ENCODE measurements around the gene NEUROD4.

NEUROD4 gene

GRCh38 chr12:55061024-55061423, 41.2 kb downstream of the NEUROD4 start:
- no peak for DNase-seq

DNA sequence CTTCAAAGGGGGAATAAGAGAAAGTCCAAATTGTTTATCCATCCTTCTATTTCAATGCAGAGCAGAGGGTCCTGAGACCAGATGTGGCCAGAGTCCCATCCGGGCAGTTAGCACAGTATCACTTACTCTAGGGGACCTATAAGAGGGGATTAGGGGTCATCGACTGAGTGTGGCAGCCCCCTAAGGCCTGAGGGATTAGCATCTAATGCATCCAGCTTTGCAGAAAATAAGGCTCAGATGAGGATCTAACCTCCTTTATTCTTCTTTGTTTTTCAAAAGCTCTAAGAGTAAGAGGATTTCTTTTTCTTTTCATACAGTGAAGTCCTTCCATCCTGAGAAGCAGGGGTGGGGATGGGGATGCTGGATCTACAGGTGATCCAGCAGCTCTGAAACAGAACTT, 43.5 kb downstream of the NEUROD4 start:
- no peak for DNase-seq

GRCh38 chr12:55065535-55065934, 45.8 kb downstream of the NEUROD4 start:
- DNase-seq, result no peak

GRCh38 chr12:55067701-55068100, 47.9 kb downstream of the NEUROD4 start:
- no peak for DNase-seq

DNA sequence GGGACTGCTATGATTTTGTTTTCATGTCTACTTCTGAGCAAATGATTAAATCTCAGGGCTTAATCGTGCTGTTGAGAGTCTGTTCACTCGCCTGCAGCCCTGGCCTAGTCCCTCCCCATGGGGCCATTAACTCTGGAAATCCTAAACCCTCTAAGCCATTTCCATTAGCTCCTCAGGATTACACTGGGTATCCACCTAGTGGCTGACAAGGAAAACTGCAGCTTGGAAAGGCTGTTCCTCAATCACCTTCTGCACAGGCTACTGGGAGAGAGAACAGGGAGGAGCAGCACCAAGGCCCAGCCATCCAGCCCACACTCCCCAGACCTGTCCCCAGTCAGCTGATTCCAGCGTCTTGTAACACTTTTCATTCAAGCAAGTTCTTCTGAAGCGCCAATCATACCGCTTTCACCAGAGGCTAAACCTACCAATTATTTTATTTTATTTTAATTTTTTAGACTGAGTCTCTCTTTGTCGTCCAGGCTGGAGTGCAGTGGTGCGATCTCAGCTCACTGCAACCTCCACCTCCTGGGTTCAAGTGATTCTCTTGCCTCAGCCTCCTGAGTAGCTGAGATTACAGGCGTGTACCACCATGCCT, 48.7 kb downstream of the NEUROD4 start:
- DNase-seq, result no peak

DNA sequence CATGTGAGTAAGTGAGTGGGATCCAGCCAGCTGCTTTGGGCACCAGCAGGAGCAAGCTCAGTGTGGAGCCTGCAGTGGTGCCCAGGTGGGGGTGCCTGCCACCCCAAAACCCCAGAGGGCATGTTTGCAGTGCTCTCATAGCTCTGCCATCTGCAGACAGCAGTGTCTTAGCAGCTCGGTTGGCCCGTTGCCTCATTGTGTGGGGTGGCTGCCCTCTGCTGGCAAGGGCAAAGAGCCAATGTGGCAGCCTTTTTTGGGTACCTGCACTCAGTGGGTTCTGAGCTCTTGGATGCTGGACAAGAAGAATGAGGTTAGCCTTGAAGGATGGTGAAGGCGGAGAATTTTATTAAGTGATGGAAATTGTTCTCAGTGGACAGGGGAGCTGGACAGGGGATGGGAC, 52.3 kb downstream of the NEUROD4 start:
- peak; percentile 29 to 55 (median 51) for DNase-seq

DNA sequence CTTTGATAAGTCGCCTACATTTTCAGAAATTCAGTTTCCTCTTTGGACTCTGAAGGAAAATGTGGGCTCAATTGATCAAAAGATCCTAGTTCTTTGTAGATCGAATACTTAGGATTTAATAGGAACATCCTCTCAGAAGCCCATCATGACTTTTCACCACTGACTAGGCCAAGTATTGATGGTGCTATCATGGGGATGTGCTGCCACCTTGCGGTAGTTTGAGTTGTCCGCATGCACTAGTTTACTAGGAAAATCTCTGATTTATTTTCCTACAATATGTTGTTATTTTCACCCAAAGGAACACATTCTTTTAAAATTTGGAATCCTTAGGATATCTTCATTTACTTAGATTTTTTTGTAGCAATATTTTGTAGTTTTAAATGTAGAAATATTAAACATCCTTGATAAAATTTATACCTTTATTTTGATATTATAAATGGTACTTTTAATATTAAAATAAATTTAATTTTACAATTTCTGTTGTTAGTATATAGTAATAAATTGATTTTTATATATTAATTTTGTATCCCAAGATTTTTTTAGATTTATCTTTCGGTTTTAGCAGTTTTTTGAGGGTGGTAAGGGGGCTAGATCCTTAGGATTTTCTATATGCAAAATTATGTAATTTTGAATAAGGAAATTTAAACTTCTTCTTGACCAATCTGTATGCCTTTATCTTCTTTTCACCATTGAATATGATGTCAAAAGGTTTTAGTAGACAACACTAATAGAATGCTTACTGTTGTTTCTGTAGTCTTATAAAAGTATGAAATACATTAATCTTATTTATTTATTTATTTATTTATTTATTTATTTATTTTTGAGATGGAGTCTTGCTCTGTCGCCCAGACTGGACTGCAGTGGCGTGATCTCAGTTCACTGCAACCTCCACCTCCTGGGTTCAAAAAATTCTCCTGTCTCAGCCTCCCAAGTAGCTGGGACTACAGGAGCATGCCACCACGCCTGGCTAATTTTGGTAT, 53.6 kb downstream of the NEUROD4 start:
- peak; percentile 44 to 66 (median 58) for DNase-seq

GRCh38 chr12:55074806-55075205, 55.0 kb downstream of the NEUROD4 start:
- DNase-seq, result no peak
